Measurements from ENCODE around the gene ABHD11. TPM values are rescaled to one million over a fixed set of nuclear protein-coding genes. Genes with fewer than 3 reads are reported as not detected.

ABHD11 gene
- total RNA-seq, 1 donor = 14.8 TPM

DNA sequence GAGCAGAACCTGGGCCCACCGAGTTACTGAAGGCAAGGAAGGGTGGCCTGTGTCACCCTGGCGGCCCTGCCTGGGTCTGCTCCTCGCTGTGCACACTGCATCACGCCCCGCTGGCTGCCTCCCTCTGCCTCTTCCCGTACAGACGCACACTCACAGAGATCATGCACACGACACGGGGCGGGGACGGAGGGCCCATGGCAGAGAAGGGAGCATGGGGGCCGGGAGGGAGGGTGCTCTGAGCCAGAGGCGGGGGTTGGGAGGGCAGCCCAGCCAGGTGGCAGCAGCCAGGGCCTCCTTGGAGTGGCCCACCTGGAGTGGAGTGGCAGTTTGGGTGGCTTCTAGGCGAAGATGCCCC, 38.6 kb downstream of the ABHD11 start:
- TF ChIP-seq CTCF (IDR thresholded peaks at IDR 0.05; ENCODE audit: insufficient read depth, low read length) = no peak
- H3K4me3 ChIP-seq (ENCODE audit: low read depth, low read length) = no peak overlapping the region
- no peak for DNase-seq (ENCODE audit: low read depth)

- TF ChIP-seq CTCF (IDR thresholded peaks at IDR 0.05; ENCODE audit: insufficient read depth, low read length) = no peak
- H3K4me3 ChIP-seq (ENCODE audit: low read depth, low read length) = no peak overlapping the region
- DNase-seq (ENCODE audit: low read depth) = no peak
Measured at GRCh38 chr7:73699370-73700068, 39.1 kb downstream of the ABHD11 start.

DNA sequence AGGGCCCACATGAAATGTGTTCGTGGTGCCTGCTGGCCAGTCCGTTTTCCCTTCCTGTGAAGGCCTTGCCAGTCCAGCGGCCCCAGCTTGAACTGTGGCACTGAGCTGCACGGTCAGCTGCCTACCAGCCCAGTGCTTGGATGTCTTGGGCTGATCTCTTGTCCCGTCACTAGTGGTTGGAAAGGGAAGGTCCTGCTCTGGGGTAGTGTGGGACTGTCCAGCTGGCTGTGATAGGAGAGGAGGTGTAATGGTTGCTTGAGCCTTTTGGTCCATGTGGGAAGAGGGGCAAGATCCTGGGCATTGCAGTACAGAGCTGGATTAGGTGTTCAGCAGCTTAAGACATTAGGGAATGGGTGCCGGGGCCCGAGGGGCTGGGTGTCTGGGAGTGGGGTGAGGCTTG, 40.2 kb downstream of the ABHD11 start:
- DNase-seq (ENCODE audit: low read depth) = no peak
- no peak overlapping the region for H3K4me3 ChIP-seq (ENCODE audit: low read depth, low read length)
- no peak for TF ChIP-seq CTCF (IDR thresholded peaks at IDR 0.05; ENCODE audit: insufficient read depth, low read length)

GRCh38 chr7:73696372-73696771, 42.2 kb downstream of the ABHD11 start:
- DNase-seq (ENCODE audit: low read depth) = no peak
- no peak overlapping the region for H3K4me3 ChIP-seq (ENCODE audit: low read depth, low read length)
- no peak for TF ChIP-seq CTCF (IDR thresholded peaks at IDR 0.05; ENCODE audit: insufficient read depth, low read length)

DNA sequence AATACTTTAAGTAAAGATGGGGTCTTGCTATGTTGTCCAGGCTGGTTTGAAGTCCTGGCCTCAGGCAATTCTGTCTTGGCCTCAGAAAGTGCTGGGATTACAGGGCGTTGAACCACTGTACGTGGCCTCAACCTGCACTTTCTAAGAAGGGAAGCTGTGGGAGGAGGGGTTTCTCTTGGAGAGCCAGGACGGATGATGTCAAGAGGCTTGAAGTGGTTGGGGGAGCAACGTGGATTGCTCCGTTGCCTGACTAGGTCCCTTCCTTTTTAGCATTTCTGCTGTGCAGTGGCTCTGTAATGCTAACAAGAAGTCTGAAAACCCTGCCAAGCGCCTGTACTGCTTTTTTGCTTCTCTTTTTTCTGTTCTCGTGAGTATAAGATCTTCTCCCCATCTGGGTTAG, 48.0 kb downstream of the ABHD11 start:
- no peak for DNase-seq (ENCODE audit: low read depth)
- no peak for TF ChIP-seq CTCF (IDR thresholded peaks at IDR 0.05; ENCODE audit: insufficient read depth, low read length)
- no peak overlapping the region for H3K4me3 ChIP-seq (ENCODE audit: low read depth, low read length)

DNA sequence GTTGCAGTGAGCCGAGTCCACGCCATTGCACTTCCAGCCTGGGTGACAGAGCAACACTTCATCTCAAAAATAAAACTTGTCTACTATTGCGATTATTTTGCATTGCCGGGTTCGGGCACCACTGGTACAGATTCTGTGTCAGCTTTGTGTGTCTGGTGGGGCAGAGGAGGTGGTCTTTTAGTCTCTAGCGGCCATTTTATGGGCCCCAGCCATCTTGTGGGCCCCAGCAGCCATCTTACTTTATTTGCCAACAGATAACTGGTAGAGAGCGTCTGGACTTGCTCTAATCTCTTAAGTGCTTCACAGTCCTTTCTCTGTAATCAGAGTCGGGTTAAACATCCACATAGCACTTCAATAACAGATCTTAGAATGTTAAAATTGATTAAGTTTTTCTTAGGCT, 50.3 kb downstream of the ABHD11 start:
- no peak overlapping the region for H3K4me3 ChIP-seq (ENCODE audit: low read depth, low read length)
- TF ChIP-seq CTCF (IDR thresholded peaks at IDR 0.05; ENCODE audit: insufficient read depth, low read length) = no peak
- no peak for DNase-seq (ENCODE audit: low read depth)

Small RNA genes lying within 50 kb of the gene (small RNA-seq; reads per million reads assigned to genes)
- gene MIR4284 = not detected
- not detected for gene RN7SL265P

Other genes starting within 250 kb of the ABHD11 start
- gene BAZ1B, start 216.5 kb downstream of the ABHD11 start, total RNA-seq (ENCODE audit: low replicate concordance) = 75.6 and 175 TPM in 2 replicates
- gene BCL7B, start 181.1 kb downstream of the ABHD11 start, total RNA-seq (ENCODE audit: low replicate concordance) = 23.4 and 34.2 TPM in 2 replicates
- 16.4 and 44.6 TPM in 2 replicates for gene TBL2, start 160.2 kb downstream of the ABHD11 start, total RNA-seq (ENCODE audit: low replicate concordance)
- 0.72 and 2.0 TPM in 2 replicates for gene MLXIPL, start 114.3 kb downstream of the ABHD11 start, total RNA-seq (ENCODE audit: low replicate concordance)
- gene VPS37D, start 71.0 kb downstream of the ABHD11 start, total RNA-seq (ENCODE audit: low replicate concordance) = 1.9 and 31.2 TPM in 2 replicates
- gene DNAJC30, start 55.3 kb downstream of the ABHD11 start, total RNA-seq (ENCODE audit: low replicate concordance) = 1.9 and 3.4 TPM in 2 replicates
- 28.6 and 69.4 TPM in 2 replicates for gene BUD23, start 55.2 kb downstream of the ABHD11 start, total RNA-seq (ENCODE audit: low replicate concordance)
- 3.6 and 27.9 TPM in 2 replicates for gene STX1A, start 19.1 kb downstream of the ABHD11 start, total RNA-seq (ENCODE audit: low replicate concordance)
- gene CLDN3, start 31.5 kb upstream of the ABHD11 start, total RNA-seq (ENCODE audit: low replicate concordance) = not detected in 2 replicates
- 0.54 and 0.74 TPM in 2 replicates for gene CLDN4, start 92.2 kb upstream of the ABHD11 start, total RNA-seq (ENCODE audit: low replicate concordance)
- gene METTL27, start 103.7 kb upstream of the ABHD11 start, total RNA-seq (ENCODE audit: low replicate concordance) = 6.1 and 10.7 TPM in 2 replicates
- not detected in 2 replicates for gene TMEM270, start 122.4 kb upstream of the ABHD11 start, total RNA-seq (ENCODE audit: low replicate concordance)